KMS-11 (cell line): ENCODE measurements around the gene XRCC6.
"Not testable (repeated sequence)": the region's sequence is repeated elsewhere in the genome, so short reads cannot be mapped to it uniquely, and the experiment has no call there.

ENCODE experiments used
- H2AFZ ChIP-seq: fragments of 200-600 bp; sonication (generic); 2 replicates; pipeline ENCODE4 v1.6.1; 2016; ENCODE audit warnings: antibody characterized with exemption, mixed run types, low read depth
- H3K27ac ChIP-seq: fragments of 200-600 bp; sonication (generic); 2 replicates; pipeline ENCODE4 v1.6.1; 2016; ENCODE audit warnings: mild to moderate bottlenecking, mixed run types
- H3K27me3 ChIP-seq: fragments of 200-600 bp; sonication (generic); 2 replicates; pipeline ENCODE4 v1.6.1; 2017; ENCODE audit warnings: mild to moderate bottlenecking, low read depth, mixed run types, moderate library complexity; ENCODE audit not compliant: insufficient read depth
- H3K36me3 ChIP-seq: fragments of 200-600 bp; sonication (generic); 2 replicates; pipeline ENCODE4 v1.6.1; 2017; ENCODE audit warnings: mild to moderate bottlenecking, mixed run types; ENCODE audit not compliant: insufficient read depth
- H3K4me1 ChIP-seq: fragments of 200-600 bp; sonication (generic); 2 replicates; pipeline ENCODE4 v1.6.1; 2016; ENCODE audit warnings: mild to moderate bottlenecking, low read depth, mixed run types; ENCODE audit not compliant: poor library complexity, severe bottlenecking
- H3K4me2 ChIP-seq: fragments of 200-600 bp; sonication (generic); 2 replicates; pipeline ENCODE4 v1.7.0; 2016; ENCODE audit warnings: mild to moderate bottlenecking, mixed run types
- H3K4me3 ChIP-seq: fragments of 200-600 bp; sonication (generic); IDR thresholded peaks from 2 replicates; pipeline ENCODE4 v1.6.1; 2017; ENCODE audit warnings: low read depth, low read length, mixed read lengths; ENCODE audit not compliant: insufficient read depth
- H3K79me2 ChIP-seq: fragments of 200-600 bp; sonication (generic); 2 replicates; pipeline ENCODE4 v1.6.1; 2016; ENCODE audit warnings: low read depth, mixed run types; ENCODE audit not compliant: insufficient read depth
- H3K9ac ChIP-seq: fragments of 200-600 bp; sonication (generic); 2 replicates; pipeline ENCODE4 v1.6.1; 2016; ENCODE audit warnings: mild to moderate bottlenecking, mixed run types
- H4K20me1 ChIP-seq: fragments of 200-600 bp; sonication (generic); 2 replicates; pipeline ENCODE4 v1.6.1; 2016; ENCODE audit warnings: mild to moderate bottlenecking, mixed run types; ENCODE audit not compliant: insufficient read depth
- TF ChIP-seq, protein P1 (sequence below): fragments of 200-600 bp; sonication (generic); conservative IDR thresholded peaks from 2 replicates; pipeline ENCODE4 v1.6.1; 2017; ENCODE audit warnings: low read depth, mild to moderate bottlenecking, antibody characterized with exemption, low read length, moderate library complexity, mixed read lengths

Gene XRCC6

DNA sequence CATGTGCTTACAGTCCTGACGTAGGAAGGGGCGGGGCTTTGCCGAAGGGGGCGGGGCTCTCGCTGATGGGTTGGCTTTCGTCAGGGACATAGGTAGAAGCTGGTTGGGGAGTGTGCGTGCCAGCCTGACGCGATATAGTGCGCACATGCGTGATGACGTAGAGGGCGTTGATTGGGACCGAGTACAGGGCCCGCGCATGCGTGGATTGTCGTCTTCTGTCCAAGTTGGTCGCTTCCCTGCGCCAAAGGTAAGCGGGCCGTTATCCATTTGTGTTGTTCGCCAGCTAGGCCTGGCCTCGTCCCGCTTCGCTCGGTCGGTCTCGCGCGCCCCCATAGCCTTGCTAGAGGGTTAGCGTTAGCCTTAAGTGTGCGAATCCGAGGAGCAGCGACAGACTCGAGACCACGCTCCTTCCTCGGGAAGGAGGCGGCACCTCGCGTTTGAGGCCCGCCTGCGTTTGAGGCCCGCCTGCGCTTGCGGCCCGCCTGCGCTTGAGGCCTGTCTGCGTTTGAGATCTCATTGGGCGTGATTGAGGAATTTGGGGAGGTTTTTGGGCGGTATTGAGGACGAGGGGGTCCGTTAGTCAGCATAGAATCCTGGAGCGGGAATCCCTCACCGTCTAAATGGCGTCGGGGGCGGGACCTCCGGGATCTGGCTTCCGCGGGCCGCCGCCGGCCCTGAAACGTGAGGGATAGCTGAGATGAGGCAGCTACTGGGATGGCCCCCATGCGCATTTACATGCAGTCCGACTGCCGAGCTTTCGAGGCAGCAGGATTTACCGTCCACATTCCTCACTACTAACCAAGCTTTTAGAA, at the start of gene XRCC6:
Gene XRCC6 (plus strand): TSS at position 197 of the 812 bp plus-strand sequence. CDS start 710 bp downstream, outside the sequence.
- Histone ChIP-seq H4K20me1 (no peaks in the 10 kb centered on the region), H3K9ac (peak within 1 kb of the TSS; percentile 89), H3K27me3 (no peaks in the 10 kb centered on the region), H2AFZ (peak within 1 kb of the TSS; percentile 79), H3K36me3 (peaks cover 11% of the 10 kb centered on the region; the same call in 1 of the 2 replicates), H3K27ac (peak within 1 kb of the TSS; percentile 88), H3K4me2 (peak within 1 kb of the TSS; percentile 99), H3K4me1 (peaks cover 33% of the 10 kb centered on the region), H3K79me2 (peaks cover 63% of the 10 kb centered on the region), H3K4me3 (peak within 1 kb of the TSS; percentile 34)
- TF ChIP-seq, protein P1, sequence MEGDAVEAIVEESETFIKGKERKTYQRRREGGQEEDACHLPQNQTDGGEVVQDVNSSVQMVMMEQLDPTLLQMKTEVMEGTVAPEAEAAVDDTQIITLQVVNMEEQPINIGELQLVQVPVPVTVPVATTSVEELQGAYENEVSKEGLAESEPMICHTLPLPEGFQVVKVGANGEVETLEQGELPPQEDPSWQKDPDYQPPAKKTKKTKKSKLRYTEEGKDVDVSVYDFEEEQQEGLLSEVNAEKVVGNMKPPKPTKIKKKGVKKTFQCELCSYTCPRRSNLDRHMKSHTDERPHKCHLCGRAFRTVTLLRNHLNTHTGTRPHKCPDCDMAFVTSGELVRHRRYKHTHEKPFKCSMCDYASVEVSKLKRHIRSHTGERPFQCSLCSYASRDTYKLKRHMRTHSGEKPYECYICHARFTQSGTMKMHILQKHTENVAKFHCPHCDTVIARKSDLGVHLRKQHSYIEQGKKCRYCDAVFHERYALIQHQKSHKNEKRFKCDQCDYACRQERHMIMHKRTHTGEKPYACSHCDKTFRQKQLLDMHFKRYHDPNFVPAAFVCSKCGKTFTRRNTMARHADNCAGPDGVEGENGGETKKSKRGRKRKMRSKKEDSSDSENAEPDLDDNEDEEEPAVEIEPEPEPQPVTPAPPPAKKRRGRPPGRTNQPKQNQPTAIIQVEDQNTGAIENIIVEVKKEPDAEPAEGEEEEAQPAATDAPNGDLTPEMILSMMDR = no peak

DNA sequence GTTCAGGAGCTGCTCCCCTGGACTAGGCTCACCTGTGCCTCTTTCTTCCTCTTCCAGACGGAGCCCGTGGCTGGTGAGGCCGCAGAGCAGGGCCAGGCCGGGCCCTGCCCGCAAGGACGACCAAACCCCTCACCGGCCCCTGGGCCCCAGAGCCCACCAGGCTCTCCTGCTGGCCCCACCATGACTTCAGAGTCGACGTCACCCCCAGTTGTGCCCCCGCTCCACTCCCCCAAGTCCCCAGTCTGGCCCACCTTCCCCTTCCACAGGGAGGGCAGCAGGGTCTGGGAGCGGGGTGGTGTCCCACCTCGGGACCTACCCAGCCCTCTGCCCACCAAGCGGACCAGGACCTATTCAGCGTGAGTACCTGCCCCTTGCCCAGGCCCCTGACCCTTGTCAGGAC, 49.3 kb upstream of the XRCC6 start:
- H3K4me3 ChIP-seq = no peak overlapping the region
- no peak overlapping the region for H2AFZ ChIP-seq
- no peak overlapping the region for H3K9ac ChIP-seq
- no peak overlapping the region for H3K4me2 ChIP-seq
- H3K27ac ChIP-seq = no peak overlapping the region
- no peaks in the 10 kb centered on the region for H3K4me1 ChIP-seq
- no peaks in the 10 kb centered on the region for H3K27me3 ChIP-seq
- no peaks in the 10 kb centered on the region for H3K79me2 ChIP-seq
- H3K36me3 ChIP-seq = no peaks in the 10 kb centered on the region
- TF ChIP-seq, protein P1 = no peak
- H4K20me1 ChIP-seq = no peaks in the 10 kb centered on the region

DNA sequence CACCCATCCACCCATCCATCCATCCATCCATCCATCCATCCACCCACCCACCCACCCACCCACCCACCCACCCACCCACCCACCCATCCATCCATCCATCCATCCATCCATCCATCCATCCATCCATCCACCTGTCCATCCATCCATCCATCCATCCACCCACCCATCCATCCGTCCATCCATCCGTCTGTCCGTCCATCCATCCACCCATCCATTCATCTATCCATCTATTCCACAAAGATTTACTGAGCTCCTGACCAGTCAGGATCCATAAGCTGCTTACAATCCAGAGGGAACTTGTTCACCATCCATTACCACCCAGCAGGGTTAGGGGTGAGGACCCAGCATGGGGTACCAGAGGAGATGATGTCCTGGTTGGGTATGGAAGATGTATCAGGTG, 48.8 kb upstream of the XRCC6 start:
- not testable (repeated sequence) for H3K4me3 ChIP-seq, H3K27me3 ChIP-seq, H3K9ac ChIP-seq, H3K4me2 ChIP-seq, H4K20me1 ChIP-seq, H3K4me1 ChIP-seq, H3K79me2 ChIP-seq, H2AFZ ChIP-seq, H3K27ac ChIP-seq, H3K36me3 ChIP-seq

DNA sequence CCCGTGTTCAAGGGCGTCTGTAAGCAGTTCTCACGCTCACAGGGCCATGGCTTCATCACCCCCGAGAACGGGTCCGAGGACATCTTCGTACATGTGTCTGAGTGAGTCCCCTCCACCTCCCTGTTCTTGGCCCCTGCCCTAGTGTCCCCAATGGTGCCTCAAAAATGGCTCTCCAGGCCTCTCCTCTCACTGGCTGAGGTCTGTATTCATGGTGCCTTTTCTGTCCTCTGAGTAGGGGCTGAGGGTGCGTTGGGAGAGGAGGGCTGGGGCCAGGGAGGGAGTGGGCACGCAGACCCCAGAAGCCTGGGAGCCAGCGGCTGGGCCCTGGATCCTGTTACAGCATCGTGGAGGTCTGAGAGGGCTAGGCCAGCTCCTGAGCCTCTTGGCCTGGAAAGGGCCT, 47.4 kb upstream of the XRCC6 start:
- Histone ChIP-seq H3K4me1 (no peaks in the 10 kb centered on the region), H3K79me2 (no peaks in the 10 kb centered on the region), H3K27me3 (no peaks in the 10 kb centered on the region), H3K36me3 (no peaks in the 10 kb centered on the region), H3K9ac (no peak overlapping the region), H3K4me2 (no peak overlapping the region), H2AFZ (no peak overlapping the region), H4K20me1 (no peaks in the 10 kb centered on the region), H3K4me3 (no peak overlapping the region), H3K27ac (no peak overlapping the region)
- TF ChIP-seq, protein P1 = no peak

DNA sequence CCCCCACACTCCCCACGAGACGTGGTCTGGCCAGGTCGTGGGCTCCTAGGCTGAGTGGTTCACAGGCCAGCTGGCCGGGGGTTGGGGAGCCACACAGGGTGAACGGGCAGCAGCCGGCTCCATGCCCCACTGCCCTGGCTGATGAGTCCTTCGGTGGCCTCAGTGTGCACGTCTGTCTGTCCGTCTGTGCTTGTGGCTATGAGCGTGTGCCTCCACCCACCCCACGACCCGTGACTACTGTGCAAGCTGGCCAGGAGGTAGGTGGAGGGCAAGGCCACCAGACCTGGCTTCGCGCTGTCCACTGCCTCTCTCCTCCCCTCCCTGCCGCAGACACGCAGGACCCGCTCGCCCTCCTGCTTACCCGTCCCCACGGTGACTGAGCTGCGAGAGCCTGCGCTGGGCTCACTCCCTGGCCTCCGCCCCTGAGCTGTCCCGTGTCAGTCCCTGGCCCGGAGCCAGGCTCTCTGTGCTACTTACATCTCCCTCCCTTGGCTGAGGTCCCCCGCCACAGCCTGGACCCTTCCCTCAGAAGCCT, 46.2 kb upstream of the XRCC6 start:
- Histone ChIP-seq H3K27me3 (no peaks in the 10 kb centered on the region), H3K4me2 (no peak overlapping the region), H3K4me1 (no peaks in the 10 kb centered on the region), H3K4me3 (no peak overlapping the region), H2AFZ (no peak overlapping the region), H3K36me3 (no peaks in the 10 kb centered on the region), H3K27ac (no peak overlapping the region), H4K20me1 (no peaks in the 10 kb centered on the region), H3K79me2 (no peaks in the 10 kb centered on the region), H3K9ac (no peak overlapping the region)
- TF ChIP-seq, protein P1 = no peak
